Stimulated activated CD8-positive, alpha-beta memory T cell treated with anti-CD3 and anti-CD28 coated beads, Interleukin-15, amount 100 ng/mL, for 48 hours (primary cell): Measurements from ENCODE around the gene NCAPD3.
"Not testable (repeated sequence)": the region's sequence is repeated elsewhere in the genome, so short reads cannot be mapped to it uniquely, and the experiment has no call there.

Source experiments
- DNase-seq, 2 donors: peaks; one replicate each; pipeline ENCODE4 v3.0.0-alpha.2; 2020; ENCODE audit warnings: low read depth in 2 of 2

Gene NCAPD3

DNA sequence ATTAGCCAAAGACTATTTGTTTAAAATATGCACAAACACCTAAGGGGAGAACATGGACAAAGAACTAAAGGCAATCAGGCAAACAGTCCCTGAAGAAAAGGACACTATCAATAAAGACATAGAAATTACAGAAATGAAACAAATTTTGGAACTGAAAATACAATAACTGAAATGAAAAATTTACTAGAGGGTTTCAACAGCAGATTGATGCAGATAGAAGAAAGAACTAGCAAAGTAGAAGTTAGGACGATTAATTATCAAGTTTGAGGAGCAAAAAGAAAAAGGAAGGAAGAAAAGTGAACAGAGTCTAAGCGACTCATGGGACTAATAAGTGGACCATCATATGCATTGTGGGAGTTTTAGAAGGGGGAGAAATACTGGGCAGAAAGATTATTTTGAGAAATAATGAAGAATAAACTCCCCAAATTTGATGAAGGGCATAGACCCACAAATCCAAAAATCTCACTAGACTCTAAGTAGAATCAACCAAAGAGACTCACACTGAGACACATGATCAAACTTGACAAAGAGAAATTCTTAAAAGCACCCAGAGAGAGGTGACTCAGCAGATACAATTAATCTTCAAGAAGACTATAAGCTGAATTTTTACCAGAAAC, 92.0 kb downstream of the NCAPD3 start:
- DNase-seq: no peak

DNA sequence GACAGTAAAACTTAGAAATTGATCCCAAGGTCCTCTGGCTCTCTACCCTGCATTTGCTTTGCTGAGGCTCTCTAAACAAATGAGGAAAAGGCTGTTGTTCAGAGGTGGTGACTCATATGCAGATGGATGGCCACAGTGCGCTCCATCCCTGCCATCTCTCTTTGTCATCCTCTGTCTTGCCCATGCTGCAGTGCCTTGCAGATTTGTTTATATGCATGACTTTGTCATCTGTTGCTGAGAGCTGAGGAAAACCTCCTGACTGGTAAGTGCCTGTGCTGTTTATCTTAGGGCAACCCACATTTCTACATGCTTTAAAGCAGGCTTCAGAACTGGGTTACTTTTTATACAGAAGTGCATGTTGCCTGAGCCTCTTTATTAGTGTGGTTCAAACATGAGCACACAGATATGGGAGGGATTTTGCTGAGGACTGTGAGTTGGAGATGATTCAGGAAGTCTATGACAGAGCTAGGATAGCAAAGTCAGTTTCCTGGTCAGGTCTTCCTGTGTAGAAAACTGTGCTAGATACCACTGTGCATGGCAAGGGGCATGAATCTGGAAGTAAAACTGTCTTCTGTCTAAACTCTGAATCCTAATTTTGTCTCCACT, 97.4 kb downstream of the NCAPD3 start:
- DNase-seq: no peak

DNA sequence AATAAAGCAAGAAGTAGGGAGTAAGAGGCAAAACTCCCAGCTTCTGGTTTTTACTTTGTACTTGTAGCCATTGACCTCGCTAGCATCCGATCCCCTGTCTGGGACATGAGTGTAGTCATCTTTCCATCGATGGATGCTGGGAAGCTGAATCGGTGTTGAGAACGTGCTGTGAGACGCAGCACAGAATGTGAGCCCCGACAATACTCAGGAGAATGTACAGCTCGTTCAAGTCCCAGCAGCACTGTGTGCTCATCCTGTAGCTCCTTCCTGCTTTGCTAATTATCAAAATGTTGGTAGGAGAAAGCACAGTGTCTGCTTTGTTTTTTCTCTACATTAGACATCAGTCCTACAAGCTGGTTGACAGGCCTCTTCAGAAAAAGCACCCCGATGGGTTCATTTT, 98.3 kb downstream of the NCAPD3 start:
- no peak for DNase-seq

DNA sequence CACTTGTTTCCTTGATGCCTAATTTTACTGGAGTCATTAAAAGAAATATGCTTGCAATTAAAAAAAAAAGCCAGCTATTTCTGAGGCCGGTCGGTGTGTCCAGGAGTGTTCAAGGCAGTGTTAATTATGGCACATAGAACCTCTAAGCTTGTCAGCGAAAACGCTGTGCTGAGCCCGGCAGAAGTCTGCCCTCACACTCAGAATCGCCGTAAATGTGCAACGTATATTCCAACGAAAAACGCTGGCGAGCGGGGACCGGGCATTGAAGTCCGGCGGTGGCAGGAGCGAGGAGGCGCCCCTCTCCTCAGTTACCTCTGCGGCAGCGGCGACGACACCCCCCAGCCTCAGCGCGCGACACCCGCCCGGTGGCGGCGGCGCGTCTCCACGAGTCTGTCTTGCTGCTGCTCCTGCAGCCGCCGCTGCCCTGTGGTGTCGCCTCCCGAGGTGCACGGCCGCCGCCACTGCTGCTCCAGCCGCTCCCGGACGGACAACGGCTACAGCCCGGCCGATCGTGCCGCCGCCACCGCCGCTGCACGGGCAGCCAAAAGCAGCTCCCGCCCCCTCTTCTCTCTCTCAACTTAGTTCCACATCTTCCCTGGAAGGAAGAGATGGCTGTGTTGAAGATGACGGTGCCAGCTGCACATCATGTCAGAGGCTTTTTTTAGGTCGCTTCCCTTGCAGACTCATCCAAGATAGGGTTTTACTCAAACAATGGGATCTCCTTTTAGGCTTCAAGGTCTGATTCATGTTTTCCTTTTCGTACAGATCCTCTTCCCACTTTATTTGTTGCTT, 98.9 kb downstream of the NCAPD3 start:
- no peak for DNase-seq

DNA sequence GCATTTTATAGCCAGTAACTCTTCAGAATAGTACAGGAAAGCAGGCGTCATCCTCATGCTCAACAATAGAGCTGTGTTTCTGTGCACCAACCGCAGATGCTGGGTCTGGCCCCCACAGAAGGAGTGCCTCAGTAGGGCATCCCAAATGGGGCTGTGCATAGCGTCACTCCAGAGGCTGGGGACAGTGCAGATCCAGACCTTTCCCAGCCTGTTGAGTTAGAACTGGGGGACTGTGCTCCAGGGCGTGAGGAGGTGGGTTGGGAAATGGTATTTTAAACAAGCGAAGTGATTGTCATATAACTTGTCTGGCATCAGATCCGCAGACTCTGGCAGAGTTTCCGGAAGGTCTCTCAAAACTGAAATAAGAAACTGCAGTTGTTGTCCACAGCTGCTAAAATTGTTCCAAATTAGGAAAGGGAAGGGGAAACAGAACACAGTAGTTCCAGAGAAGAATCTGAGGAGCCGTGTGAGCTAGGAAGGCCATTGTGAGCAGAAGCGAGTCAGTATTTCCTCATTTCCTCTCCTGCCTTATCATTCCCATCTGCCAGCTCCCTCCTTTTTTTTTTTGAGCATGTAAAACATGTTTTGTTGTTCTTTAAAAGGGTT, 102.7 kb downstream of the NCAPD3 start:
- no peak for DNase-seq

DNA sequence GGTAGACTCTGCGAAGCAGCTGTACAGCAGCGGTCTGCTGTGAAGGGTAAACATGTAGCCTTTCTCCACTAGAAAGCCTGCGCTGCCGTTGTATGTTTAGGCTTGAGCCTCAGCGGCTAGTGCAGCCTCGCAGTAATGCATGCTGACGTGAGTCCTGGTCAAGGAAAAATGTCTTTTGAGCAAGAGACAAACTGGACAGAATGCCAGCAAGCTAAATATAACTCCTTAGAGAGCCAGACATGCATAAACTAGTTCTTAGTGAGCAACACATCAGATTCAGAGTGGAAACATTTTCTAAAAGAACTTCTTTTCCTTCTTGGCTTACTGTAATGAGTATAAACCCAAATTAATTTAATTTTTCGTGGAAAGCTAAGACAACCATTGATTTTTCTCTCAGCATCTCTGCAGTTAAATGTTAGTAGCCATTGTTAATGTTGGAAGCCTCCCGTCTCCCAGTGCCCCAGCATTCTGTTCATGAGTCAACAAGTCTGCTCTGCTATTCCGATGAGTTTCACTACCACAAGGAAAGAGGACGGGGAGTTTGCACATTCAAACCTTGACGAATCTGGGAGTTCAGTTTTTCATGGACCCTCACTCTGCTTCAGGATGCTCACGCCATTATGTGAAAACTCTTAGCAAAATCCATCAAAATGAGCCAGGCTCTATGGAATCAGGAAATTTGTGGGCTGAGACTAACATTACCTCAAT, 103.5 kb downstream of the NCAPD3 start:
- no peak for DNase-seq

DNA sequence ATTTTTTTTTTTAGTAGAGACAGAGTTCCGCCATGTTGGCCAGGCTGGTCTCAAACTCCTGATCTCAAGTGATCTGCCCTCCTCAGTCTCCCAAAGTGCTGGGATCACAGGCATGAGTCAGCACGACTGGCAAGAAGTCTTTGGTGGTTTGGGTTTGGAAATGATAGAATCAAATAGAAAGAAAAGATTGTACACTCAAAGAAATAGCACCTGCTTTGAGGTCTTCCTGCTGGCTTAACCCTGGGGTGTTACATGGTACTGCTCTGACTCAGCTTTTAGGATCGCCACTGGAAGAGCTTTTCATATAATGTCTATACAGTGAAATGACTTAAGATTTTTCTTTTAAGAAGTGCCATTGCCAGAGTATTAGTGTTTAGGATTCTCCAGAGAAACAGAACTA, 104.7 kb downstream of the NCAPD3 start:
- DNase-seq: no peak

DNA sequence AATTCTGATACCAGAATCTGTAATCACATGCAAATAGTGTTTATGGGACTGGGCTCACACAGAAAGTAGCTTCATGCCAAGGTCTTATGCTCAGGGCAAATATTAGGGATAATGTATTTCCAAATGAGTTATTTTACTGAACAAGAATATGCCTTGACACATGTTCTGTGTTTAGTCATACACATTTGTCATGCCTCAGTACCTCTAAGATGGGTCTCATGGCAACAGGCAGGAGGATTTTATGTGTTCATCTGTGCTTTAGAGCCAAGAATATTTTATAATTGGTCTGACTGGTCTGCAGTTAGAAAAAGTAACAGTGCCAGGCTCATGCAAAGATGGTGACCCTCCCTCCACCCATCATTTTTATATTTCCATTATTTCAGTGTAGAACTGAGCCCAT, 105.8 kb downstream of the NCAPD3 start:
- DNase-seq: no peak

DNA sequence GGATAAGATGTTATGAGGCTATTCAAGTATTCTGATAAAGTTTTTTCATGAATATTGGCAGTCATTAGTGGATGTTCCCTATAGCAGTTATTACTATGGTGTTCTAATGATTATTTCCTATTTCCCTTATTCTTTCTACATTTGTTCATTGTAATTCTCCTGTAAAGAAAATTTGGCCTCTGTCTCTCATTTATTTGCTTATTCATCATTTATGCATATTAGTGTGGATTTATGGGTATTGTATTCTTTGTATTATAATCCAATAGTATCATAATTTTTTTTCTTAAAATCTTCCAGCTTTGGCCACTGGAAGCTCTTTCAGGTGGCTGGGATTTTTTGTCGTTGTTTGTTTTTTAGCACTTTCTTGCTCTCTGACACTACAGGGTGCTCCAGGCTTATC, 107.6 kb downstream of the NCAPD3 start:
- no peak for DNase-seq

DNA sequence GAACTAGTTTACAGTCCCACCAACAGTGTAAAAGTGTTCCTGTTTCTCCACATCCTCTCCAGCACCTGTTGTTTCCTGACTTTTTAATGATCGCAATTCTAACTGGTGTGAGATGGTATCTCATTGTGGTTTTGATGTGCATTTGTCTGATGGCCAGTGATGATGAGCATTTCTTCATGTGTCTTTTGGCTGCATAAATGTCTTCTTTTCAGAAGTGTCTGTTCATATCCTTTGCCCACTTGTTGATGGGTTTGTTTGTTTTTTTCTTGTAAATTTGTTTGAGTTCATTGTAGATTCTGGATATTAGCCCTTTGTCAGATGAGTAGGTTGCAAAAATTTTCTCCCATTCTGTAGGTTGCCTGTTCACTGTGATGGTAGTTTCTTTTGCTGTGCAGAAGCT, 110.0 kb downstream of the NCAPD3 start:
- not testable (repeated sequence) for DNase-seq

DNA sequence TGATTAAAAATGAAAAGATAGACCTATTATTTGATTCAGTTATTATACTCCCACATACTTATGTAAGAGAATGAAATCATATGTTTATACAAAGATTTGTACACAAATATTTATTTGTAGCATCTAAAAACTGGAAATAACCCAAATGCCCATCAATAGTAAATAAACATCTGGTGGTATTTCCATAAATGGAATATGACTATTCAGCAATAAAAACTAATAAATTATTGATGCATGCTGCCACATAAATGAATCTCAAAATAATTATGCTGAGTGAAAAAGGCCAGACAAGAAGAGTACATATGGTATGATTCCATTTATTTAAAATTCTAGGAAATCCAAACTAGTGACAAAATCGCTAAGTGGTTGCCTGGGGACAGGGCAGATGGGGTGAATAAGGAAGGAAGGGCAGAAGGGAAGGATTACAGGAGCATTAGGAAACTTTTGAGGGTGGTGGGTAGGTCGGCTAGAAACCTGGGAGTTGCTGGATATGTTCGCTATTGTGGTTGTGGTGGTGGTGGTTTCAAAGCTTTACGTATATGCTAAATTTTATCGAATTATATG, 113.4 kb downstream of the NCAPD3 start:
- no peak for DNase-seq
